GM18502 (cell line): Measurements from ENCODE around the gene MMAA.
"Not testable (repeated sequence)": the region's sequence is repeated elsewhere in the genome, so short reads cannot be mapped to it uniquely, and the experiment has no call there.

Experiments
- ATAC-seq: cut with Tn5 transposase; IDR thresholded peaks from one replicate; pipeline ENCODE4 v1.9.1; 2021; ENCODE audit warnings: mild to moderate bottlenecking; ENCODE audit not compliant: unreplicated experiment, poor library complexity

The MMAA gene

DNA sequence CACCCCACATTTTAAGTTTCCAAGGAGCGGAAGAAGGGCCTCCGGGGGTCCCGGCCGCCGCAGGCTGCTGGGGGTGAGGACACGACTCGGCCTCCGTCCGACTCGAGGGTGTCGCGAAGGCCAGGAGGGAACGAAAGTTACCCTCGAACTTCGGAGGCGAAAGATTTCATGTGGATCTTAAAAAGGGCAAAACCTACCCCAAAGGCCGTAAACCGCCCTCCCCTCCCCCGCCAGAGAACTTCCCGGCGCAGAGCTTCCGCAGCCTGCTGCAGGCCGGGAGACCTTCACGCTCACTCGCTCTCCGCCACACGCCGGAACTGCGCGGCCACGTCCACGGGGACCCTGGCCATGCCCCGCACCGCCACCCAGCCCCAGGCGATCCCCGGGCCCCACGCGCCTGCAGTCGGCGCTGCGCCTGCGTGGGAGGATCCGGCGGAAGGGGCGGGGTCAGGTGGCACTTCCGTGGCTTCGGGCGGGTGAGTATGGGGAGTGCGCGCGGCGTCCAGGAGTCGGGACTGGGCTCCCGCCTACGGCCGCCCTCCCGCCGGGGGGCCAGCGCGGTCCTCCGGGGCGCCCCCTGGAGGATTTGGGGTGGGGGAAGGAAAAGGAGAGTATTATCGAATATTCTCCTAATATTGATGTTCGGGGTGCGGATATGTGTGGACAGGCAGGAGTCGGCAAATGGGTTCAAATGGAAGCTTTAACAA lies at the start of gene MMAA:
TSS of gene MMAA (plus strand) at position 454 of the 707 bp plus-strand sequence. CDS start 19,755 bp downstream, outside the sequence.
- ATAC-seq = peak; percentile 92

DNA sequence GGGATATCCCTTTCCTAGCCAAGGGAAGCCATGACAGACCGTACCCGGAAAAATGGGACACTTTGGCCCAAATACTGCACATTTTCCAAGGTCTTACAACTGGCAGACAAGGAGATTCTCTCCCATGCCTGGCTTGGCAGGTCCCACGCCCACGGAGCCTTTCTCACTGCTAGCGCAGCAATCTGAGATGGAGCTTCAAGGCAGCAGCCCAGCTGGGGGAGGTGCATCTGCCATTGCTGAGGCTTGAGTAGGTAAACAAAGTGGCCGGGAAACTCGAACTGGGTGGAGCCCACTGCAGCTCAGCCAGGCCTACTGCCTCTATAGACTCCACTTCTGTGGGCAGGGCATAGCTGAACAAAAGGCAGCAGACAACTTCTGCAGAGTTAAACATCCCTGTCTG lies 44.6 kb upstream of the MMAA start:
- ATAC-seq = not testable (repeated sequence)

DNA sequence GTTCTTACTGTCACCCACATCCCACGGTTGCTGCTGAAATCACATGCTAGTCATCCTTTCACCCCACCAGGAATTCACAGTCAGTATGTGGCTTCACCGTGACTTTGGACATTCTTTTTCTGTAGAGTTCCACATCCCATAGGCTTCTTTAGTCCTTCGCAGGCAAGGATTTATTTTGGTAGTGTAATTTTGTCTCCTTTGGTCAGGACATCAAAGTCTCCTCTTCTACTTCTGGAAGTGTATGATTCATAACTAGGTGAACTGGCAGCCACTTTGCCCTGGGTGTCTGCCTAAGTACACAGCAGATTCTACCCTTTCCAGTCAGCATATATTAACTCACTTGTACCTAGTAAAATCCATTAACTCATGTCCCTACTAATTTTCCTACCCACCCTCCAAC lies 38.3 kb upstream of the MMAA start:
- no peak for ATAC-seq

DNA sequence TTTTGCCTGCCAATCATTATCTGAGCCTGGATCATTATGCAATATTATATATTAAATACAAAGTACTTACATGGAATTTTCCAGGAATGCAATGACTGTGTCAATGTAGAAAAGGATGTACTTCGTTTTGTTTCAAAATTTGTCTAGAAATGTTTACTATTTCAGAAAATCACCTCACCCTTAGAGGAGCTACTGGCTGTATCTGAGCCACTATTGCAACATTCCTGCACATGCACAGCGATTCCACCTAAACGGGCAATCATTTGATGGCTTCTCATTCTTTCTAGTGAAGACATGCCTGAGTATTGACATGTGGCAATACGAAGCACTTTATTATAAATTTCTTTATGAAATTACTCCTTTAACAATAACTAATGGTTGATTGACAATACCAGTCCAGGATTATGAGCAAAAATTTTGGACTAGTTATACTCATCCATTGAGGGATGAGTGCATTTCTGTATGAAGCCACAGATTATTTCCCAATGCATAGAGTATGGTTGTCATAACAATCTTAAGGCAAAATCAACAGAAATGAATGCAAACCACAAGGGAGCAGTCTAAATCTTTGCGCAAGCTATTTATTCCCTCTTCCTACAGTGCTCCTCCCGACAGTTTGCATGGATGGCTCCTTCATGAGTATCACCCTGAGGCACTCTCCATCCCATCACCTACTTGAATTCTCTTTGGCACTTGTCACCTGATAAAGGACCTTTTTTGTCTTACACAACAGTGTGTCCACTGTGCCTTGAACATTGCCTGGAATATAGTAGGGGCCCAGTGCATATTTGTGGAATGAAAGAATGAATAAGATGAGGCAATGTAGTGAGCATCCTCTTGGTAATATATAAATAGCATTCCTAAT lies 35.8 kb upstream of the MMAA start:
- ATAC-seq = no peak

DNA sequence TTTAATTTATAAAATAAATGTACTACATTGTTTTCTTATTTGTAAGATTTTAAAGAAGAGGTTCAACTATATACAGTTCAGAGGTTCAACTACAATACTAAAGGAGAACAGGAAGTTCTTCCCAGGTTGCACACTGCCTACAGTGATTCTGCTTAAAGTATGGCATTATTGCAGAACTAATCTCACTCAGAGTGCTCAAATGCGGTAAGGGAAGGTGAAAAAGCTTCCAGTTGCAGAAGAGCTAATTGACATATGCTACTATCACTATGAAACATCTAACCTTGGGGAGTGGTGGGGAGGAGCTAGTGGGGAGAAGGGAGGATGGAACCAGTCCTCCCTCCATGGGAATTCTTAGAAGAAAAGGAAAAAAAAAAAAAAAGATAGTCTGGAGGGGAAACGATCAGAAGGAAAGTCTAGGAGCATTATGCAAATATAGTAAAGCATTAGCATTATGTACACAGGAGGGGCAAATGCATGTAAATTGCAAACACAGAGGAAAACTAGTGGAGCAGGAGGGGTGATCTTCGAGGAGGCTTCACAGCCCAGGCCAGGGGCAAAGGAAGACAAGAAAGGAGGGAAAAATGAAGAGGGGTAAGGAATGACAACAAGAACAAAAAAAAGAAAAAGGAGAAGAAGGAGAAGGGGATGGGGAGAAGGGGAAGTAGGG lies 32.0 kb upstream of the MMAA start:
- no peak for ATAC-seq

DNA sequence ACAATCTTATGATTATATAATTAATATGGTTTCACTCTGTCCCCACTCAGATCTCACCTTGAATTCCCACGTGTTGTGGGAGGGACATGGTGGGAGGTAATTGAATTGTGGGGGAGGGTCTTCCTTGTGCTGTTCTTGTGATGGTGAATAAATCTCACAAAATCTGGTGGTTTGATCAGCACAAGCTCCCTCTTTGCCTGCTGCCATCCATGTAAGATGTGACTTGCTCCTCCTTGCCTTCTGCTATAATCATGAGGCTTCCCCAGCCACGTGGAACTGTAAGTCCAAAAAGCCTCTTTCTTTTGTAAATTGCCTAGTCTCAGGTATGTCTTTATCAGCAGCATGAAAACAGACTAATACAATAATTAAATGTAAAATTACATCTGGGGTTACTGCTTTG lies 29.8 kb upstream of the MMAA start:
- ATAC-seq = not testable (repeated sequence)

DNA sequence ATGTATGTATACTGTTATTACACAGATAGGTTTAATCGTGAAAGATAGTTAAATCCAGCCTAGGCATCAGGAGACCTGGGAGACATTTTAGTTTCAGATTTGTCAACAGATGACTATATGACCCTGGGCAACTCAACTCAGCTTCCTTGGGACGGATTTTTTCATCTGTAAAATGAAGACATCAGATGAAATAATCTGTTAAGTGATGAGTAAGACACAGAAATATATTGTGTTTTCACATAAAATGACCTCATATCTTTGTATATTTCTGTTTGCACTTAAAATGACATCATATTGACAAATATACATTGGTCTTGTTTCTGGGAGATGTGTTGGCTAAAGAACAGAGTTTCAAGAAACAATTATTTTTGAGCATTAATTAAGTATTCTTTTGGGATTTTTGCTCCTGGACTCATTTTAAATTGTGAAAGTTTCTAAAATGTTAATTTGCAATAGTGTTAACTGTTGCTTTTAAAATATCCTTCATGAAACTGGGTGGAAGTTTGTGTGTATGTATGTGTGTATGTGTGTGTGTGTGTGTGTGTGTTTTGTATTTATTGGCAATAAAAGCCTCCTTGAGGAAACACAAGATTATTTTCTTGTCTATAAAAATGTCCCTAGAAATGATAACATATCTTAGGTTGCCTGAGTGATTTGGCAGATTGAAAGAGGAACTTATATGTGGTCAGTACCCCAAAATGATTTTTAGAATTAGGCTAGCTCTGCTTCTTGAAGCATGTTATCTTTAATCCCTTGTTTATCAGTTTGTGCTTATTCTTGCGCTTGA lies 29.1 kb upstream of the MMAA start:
- no peak for ATAC-seq

DNA sequence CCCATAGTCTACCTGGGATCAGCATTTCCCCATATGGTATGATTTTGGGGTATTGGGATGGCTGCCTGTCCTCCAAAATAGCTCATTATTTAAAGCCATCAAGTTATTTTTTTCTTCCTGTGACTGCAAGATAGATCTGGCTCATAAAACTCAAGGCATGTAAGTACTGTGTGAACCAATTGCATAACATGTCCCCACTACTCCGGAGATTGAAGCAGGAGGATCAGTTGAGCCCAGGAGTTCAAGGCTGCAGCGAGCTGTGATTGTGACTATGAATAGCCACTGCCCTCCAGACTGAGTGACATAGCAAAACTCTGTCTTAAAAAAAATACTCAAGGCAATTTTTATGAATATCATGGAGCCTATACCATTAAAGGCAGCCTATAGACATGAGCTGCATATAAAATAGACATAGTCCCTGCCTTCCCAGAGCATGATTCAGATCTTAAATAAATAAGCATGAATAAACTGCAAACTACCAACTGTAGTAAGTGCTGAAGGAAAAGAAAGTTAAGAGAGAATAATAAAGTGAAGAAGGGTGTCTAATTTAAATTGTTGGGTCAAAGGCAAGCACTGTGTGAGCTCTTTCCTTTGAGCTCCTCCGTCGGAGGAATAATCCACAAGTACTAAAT lies 16.9 kb upstream of the MMAA start:
- no peak for ATAC-seq

DNA sequence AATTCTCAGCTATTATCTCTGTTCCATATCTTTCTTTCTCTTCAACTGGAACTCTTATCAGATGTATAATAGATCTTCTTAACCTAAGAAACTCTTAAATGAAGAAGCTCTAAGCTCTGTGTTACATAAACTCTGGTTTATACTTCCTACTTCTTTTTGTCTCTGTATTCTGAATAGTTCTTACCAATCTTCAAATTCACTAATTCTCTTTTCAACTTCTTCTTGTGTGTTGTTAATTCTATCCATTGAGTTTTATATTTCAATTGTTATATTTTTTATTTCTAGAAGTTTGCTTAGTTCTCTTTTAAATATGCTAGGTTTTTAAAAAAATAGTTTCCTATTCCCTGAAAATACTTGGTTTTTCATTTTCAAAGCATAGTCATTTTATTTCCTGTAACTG lies 13.2 kb upstream of the MMAA start:
- ATAC-seq = no peak

DNA sequence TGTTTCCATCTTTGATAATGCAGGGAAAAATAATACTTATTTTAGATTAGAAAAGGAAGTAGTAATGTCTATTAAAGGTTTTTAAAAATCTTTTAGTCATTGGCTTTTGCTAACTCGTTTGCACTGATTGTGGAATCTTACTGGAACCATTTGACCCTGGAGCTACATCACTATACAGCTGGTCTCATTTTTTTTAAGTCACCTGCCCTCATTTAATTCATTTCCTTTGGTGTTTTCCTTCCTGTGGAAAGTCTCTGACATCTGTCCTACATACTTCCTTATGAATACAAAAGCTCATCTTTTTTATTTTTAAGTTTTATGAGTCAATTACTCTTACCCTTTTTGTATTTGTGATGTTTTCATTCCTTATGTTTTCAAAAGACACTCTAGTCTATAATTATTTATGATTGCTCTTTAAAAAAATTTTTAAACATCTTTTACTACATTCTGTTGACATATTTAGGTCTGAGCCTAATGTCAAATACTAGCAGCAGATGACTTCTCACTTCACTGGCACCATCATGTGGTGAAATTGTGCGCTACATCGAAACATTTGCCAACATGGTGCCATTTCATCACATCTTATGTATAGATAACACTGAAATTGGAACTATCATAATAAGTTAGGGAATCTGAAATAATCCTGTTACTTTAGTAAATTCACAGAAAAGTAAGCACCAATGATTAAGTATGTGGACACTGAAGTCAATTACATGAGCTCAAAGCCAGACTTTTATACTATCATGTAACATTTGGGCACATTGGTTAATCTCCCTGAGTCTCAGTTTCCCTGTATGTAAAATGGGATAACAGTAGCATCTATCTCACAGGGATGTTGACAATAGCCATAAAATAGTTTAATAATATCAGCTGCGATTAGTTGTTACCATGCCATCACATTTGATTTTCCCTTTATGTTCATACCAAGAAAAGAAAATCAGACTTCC lies 9.4 kb upstream of the MMAA start:
- peak; percentile 71 for ATAC-seq

DNA sequence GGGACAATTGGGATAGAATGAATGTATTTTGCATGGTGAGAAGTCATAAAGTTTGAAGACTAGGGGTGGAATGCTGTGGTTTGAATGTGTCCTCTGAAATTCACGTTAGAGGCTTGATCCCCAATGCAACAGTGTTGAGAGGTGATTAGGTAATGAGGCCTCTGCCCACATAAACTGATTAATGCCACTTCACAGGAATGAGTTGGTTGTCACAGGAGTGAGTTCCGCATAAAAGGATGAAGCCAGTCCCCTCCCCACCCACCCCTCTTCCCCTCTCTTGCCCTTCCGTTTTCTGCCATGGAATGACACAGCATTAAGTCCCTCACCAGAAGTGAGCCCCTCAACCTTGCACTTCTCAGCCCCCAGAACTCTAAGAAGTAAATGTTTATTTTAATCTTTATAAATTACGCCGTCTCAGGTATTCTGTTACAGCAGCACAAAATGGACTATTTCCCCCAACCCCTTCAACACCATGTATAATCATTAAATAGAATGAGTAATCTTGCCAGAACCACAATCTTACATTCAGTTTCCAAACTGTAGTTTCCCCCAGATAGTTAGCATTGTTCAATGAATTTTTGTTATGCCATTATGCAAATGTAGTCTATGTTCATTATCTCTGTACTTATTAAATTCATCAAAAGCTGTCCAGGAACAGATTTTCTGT lies 5.5 kb upstream of the MMAA start:
- no peak for ATAC-seq

DNA sequence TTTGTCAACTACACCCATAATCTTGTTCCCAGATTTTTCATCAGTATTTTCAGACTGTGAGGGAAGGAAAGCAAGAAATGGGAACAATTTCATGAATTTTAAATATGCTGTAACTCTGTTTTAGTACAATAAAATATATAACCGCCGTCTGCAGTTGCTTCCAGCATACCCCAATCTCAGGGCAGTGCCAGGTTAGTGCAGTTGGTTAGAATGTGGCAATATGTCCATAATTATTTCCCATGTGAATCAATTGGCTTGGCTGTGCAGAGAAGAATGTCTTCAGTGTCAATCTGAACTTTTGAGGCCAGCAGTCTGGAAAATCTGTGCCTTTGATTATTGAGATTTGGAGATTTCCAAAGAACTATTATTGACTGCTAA lies 5.0 kb upstream of the MMAA start:
- ATAC-seq = no peak

DNA sequence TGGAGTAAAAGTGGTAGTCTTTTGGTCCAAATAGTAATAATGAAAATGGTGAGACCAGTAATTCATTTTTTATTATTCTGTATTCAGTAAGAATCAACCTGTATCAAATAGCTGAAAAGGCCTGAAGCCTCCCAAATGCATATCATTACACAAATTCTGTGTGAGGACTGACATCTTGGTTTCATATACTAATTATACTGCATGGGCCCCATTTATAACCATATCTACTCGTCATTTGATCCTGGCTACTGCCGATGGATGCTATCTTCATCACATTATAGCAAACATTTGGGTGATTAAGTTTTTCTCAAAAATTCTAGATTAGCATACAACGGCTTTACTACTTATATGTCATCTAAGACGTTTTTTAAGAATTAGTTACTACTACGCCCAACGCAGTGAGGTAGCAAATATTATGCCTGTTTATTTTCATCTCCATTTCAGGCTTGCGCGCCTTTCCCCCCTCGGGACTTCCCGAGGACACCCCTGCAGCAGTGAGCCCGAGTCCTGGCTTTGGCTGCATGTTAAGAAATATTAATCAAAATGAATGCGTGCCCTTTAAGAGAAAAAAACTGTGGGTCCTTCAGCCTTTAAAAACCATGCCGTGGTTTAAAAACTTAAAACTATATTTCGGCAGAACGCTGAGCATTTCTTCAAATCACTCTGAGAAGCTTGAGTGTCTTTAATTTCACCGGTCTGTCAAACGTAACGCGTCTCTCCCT lies 814 bp upstream of the MMAA start:
- no peak for ATAC-seq

DNA sequence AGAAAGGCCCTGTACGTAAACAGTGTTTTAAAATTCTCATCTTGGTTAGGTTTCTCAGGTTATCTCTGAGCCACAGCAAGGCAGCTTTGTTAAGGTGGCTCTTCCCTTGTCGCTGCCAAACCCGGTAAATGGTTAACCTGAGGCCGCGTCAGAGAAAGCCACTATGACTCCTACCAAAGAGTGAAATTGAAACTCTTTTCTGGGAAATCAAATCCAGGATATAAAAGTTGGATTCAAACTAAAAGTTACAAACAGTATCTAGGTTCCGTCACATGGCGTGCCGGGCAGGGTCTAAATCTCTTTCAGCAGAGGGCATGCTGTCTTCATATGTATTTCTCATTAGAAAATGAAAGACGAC lies 433 bp downstream of the MMAA start:
- ATAC-seq = peak; percentile 51

DNA sequence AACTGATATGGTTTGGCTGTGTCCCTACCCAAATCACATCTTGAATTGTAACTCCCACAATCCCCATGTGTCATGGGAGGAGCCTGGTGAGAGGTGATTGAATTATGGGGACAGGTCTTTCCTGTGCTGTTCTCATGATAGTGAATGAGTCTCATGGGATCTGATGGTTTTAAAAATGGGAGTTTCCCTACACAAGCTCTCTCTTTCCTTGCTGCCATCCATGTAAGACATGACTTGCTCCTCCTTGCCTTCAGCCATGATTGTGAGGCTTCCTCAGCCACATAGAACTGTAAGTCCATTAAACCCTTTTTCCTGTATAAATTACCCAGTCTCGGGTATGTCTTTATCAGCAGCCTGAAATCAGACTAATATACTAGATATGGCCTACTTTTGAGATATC lies 2.9 kb downstream of the MMAA start:
- ATAC-seq = not testable (repeated sequence)

DNA sequence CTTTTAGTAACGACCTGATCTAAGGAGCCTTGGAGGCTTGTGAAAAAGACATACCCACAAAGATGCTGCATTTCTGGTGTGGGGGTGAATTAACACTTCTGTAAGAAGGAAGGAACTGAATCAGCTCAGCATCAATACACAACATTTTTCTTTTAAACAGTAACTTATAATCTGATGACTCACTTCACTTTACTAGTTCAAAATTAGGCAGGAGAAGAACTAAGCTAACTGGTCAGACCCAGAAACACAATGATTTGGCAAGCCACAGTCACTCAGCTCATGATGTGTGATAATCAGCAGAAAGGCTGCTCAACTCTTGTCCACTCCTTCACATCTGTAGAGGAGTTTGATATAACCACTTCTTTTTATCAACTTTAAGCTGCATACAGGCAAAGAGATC lies 4.6 kb downstream of the MMAA start:
- no peak for ATAC-seq

DNA sequence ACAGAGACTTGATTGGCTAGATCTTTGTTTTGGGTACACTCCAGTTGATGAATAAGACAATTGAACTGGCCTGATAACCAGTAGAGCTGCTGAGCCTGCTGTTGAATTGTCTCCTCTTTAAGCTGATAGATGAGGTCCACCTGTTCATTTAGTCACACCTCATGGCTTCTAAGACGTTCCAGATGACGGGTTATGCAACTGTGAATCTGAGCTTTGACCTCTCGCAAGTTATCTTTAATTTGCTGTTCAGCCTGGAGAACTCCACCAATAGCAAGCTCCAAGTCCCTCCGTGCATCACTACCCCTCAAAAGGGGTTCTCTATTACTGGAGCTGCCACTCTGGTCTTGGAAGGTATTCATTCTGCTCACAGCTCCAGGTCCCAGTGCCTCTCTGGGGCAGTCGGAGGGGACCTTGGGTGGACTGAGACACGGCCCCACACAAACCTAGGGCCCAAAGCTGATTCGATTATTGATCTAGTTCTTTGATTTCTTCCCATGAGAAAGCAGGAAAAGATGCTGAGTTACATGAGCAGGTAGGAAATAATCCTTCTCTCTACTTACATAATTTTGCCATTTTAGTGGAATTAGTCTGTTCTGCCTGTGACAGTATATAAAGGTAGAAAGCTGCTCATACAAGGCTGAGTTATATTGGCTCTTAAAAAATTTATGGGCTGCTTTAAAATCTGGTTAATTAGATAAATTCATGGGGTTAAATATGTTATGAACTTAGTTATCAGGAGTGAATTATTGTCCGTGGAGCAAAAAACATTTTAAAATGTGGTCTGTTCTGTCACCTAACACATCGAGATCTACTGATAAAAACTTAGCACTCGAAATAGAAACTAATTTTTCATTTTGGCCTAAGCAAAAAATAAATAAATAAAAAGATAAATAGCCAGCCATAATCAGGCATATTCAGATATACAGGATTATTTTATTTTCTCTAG lies 6.8 kb downstream of the MMAA start:
- peak; percentile 29 for ATAC-seq
